Globus pallidus (tissue), 1 donor: ENCODE results near the gene SPECC1L.
A peak's percentile ranks its signal among the peaks of the same experiment; 100 is the strongest.

Experiments
- DNase-seq: peaks from one replicate; pipeline ENCODE4 v3.0.0-alpha.2; 2015; ENCODE audit warnings: low spot score

The SPECC1L gene

GRCh38 chr22:24442352-24442744 is 171.7 kb downstream of the SPECC1L start:
- no peak for DNase-seq

DNA sequence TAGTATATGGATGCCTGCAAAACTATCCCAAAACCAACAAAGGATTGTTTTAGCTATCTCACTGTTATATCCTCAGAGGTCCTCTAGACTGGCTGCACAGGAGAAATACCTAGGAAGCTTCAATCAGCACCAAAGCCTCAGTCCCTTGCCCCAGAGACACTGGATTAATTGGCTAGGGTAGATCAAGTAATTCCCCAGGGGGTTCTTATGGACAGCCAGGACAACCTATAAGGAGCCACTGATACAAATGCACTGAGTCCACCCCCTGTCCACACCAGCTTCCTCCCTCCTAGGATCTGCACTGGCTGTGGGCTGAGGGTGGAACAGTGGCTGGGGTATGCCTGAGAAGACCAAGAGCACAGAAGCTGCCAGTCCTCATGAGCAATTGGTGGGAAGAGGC is 173.0 kb downstream of the SPECC1L start:
- no peak for DNase-seq

DNA sequence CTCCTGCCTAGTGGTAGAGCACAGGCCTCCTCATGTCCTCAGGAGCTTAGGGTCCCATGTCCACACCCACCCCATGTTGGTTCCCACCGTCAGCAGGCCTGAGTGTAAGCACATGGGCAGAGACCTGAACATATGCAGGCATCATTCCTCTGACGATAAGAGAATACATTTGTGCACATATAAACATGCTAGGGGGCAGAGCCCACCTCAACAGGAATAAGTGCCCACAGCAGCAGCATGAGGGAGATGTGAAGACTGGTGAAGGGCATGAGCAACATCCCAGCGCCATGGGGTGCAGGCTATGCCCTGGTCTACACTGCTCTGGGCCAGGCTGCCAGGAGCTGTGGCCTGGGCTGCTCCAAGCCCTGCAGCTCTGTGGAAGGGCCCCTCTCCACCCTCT is 173.6 kb downstream of the SPECC1L start:
- DNase-seq: no peak

DNA sequence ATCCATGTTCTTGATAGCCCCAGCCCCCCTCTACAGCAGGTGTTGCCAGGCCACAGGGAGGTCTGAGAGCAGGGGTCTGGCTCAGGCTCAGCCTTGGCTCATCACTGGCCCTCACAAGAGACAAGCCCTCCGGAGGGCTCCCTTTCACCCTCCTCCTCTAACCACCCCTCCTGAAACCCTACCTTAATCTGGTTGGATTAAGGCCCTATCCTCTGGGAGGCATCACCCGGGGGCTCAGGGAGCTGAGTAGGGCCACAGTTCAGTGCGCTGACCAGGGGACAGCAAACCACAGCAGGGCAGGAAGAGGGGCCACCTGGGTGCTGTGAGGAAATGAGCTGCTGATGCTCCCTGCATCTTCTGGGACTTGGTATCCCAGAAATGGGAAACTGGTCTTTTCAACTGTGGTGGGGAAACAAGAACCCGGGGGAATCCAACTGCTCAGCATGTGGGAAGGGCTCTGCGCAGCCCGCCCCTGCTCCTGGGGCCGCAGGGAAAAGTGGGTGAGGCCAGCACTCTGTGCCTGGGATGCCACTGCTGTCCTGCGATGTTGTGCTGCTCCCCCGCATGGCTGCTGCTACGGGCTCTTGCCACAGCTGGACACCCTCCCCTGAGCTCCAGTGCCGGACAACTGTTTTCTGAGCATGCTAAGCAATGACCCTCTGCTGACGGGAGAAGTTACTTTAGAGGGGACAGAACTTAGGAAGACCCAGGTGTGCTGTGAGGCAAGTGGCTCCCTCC is 174.3 kb downstream of the SPECC1L start:
- DNase-seq: no peak

DNA sequence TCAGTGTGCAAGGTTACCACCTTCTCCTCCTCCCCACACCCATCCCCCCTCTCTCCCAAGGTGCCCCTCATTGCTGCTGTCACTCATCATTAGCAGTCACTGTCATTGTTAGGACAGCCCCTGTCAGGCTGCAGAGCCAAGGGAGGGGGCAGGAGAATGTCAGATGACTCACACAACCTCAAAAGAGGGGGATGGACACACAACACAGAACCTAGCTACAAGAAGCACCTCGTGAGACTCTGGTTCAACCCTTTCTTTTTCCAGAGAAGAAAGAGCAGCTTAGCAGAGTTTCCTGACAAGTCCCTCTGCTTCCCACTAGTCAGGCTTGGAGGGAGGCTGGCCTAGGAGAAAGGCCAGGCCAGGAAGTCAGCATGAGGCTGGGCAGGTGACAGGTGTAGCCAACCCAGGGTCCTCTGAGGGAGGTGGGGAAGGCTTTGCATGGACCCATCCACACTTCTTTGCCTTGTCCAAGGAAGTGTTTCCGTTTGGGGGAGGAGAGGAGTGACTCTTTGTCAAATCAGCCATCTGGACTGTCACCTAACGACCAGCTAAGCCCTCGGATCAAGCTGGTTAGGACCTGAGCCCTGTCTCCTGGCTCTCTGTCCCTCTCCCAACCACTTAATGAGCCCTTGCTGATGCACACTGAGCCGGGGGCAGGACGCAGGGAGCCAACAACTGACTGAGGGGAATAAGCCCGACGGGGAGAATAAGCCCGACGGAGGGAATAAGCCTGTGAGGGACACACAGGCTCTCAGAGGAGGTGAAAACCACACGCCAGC is 175.0 kb downstream of the SPECC1L start:
- no peak for DNase-seq

DNA sequence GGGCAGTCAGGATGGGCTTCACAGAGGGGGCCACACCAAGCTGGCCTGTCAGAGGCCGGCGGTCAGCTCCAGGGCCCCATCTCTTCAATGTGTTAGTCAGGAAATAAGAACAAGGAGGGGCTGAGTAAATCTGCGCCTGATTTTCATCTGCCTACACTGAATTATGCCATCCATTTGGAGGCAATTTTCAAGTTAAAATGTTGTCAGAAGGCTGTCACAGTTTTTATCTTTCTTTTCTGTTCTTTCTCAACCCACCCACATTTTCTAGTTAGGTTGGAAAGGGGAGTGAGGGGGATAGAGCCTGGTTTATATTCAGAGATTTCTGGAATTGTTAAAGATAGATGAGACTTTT is 175.6 kb downstream of the SPECC1L start:
- no peak for DNase-seq

GRCh38 chr22:24450610-24451009 is 180.0 kb downstream of the SPECC1L start:
- no peak for DNase-seq

DNA sequence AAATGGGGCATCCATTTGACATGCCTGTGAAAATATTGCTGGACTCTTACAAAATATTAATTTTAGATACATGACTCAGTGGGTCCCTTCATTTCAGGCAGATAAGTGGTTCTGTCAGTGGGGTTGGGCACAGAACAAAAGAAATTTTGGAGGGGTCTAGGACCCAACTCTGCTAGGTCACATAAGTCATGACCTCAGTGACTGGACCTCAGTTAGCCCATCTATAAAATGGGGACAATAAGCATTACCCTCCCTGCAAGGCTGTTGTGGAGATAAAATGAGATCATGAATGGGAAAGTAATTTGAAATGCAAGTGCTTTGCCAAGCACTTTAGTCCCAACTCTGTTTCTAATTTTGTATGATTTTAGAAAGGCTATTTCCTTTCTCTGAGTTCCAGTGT is 180.5 kb downstream of the SPECC1L start:
- DNase-seq: no peak

DNA sequence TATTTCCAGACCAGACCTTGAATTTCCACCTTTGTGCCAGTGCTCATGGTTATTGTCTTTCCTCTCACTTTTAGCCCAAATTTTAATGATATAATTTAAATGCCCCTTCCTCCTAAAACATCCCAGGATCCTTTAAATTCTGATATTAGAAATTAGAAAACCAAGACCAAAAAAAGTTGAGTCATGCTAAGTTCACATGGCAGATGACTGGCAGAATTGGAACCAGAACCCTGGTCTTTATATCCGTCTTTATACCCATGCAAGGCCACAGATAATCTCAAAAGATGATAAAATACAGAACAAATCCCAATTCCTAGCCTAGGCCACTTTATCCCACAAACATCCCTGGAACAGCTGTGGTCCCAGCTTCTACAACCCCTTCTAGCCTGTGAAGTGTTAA is 183.2 kb downstream of the SPECC1L start:
- DNase-seq: no peak

DNA sequence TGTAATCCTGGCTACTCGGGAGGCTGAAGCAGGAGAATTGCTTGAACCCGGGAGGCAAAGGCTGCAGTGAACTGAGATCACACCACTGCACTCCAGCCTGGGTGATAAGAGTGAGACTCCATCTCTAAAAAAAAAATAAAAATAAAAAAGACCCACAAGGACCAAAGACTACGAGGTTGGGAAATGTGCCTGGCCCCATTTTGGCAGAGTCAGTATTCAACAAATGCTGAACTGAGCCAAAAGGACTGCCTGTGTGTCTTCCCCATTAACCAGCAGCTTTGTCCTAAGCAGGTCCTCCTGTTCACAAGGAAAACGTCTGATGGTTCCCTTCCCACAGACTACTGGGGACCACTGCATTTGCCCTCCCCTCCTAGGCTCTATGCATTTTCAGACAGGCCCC is 184.4 kb downstream of the SPECC1L start:
- DNase-seq: no peak

- DNase-seq: no peak
These were observed 185.3 kb downstream of the SPECC1L start for GRCh38 chr22:24455751-24456426.

DNA sequence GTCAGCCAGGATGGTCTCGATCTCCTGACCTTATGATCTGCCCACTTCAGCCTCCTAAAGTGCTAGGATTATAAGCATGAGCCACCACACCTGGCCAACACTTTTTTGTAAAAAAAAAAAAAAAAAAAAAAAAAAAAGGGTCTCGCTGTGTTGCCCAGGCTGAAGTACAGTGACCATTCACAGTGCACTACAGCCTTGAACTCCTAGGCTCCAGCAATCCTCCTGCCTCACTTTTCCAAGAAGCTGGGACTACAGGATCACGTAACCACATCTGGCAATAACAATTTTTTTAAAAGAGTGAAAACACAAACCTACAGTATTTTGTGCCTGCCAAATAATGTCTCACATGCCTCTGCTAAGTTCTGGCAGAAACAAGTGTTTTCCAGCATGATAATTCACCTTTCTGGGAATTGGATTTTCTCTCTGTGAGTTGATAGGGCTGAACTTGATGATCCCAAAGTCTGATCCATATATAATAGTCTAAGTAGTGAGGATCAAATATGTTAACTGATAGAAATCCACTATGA is 187.3 kb downstream of the SPECC1L start:
- no peak for DNase-seq

- no peak for DNase-seq
These were observed 189.3 kb downstream of the SPECC1L start for GRCh38 chr22:24459911-24460310.

DNA sequence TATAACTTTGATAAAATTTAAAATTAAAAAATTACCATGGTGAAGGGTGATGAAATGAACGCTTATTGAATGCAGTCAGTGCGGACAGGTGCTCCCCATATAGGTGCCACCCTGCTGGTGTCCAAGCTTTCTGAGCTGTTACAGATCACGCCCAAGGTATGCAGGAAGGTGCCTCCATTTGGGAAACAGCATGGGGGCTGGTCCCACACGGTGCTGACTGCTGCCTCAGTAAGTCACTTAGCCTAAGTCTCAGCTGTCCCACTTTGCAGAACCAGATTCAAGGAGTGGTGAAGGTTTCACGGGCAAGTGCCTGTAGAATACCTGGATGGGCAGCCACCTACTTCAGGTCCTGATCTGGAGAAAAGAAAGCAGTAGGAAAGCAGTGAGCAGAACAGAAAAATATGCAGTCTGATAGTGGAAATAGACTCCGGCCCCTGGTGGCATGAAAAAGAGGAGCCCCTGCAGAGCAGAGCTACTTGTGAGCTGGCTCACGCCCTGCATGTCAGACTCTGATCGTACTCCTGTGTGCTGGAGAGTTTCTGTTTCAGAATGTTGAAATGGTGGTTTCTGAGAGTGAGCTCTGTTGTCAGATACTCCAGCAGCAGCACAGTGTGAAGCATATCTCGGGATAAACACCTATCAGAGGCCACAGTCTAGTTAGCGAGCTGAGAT is 189.9 kb downstream of the SPECC1L start:
- DNase-seq: no peak

GRCh38 chr22:24463071-24463760 is 192.6 kb downstream of the SPECC1L start:
- DNase-seq: no peak

DNA sequence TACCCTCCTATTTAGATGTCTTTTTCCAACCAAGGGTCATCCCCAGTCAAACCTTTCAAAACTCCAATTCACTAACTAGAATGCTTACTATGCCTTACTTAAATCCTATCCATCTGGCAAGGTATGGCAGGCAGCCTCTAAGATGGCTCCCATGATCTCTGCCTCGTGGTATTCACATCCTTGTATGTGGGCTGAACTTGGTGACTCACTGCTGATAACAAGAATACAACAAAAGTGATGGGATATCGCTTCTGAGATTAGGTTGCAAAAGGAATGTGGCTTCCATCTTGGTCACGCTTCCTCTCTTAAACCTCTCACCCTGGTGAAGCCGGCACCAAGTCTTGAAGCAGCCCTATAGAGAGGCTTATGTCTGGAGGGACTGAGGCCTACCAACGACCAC is 194.9 kb downstream of the SPECC1L start:
- DNase-seq: no peak

GRCh38 chr22:24465975-24466374 is 195.3 kb downstream of the SPECC1L start:
- DNase-seq: no peak

GRCh38 chr22:24466716-24467328 is 196.2 kb downstream of the SPECC1L start:
- peak; percentile 33 for DNase-seq

- DNase-seq: no peak
These were observed 196.7 kb downstream of the SPECC1L start for GRCh38 chr22:24467340-24467739.
